T-helper 2 cell treated with Interferon-gamma antibody and Interleukin-4, amounts not matched to agents 5 μg/mL and 100 μg/mL, for 36 hours (primary cell): ENCODE results near the gene SEMA4D.
A peak's percentile ranks its signal among the peaks of the same experiment; 100 is the strongest.

ENCODE experiments used
- DNase-seq: peaks from one replicate; pipeline ENCODE4 v3.0.0; 2021; ENCODE audit warnings: low spot score
- H3K27ac Mint-ChIP-seq: one replicate; pipeline ENCODE4 v1.8.0; 2021; ENCODE audit warnings: mild to moderate bottlenecking, mixed read lengths
- H3K27me3 Mint-ChIP-seq: one replicate; pipeline ENCODE4 v1.8.0; 2021; ENCODE audit warnings: low read depth, mixed read lengths
- H3K36me3 Mint-ChIP-seq: one replicate; pipeline ENCODE4 v1.8.0; 2021; ENCODE audit warnings: low read depth, mixed read lengths
- H3K4me1 Mint-ChIP-seq: one replicate; pipeline ENCODE4 v1.8.0; 2021; ENCODE audit warnings: low read depth, mixed read lengths
- H3K4me3 Mint-ChIP-seq: one replicate; pipeline ENCODE4 v1.8.0; 2022; ENCODE audit warnings: mild to moderate bottlenecking, moderate library complexity, mixed read lengths
- H3K9me3 Mint-ChIP-seq: one replicate; pipeline ENCODE4 v1.8.0; 2021; ENCODE audit warnings: mixed read lengths

Gene SEMA4D

GRCh38 chr9:89390068-89390555 lies 107.8 kb downstream of the SEMA4D start:
- peaks cover 91% of the 10 kb centered on the region for H3K36me3 Mint-ChIP-seq
- peak overlapping the region; percentile 52 for H3K27ac Mint-ChIP-seq
- no peak overlapping the region for H3K4me3 Mint-ChIP-seq
- no peak for DNase-seq
- no peaks in the 10 kb centered on the region for H3K9me3 Mint-ChIP-seq
- peaks cover 11% of the 10 kb centered on the region for H3K4me1 Mint-ChIP-seq
- no peaks in the 10 kb centered on the region for H3K27me3 Mint-ChIP-seq

DNA sequence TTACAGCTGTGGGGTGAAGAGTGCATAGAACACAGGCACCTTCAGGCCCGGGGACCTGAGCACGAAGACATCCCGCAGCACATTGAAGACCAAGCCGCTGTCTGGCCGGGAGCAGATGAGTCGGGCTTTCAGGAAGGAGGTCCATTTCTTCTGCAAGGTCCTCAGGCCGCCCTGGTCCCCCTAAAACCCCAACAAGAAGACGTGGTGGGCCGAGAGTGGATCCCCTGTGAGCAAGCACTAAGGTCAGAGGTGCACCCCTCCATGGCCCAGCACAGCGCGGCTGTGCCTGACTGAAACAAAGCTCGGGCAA lies 109.1 kb downstream of the SEMA4D start:
- DNase-seq = no peak
- Mint-ChIP-seq H3K36me3 (peaks cover 92% of the 10 kb centered on the region), H3K27ac (no peak overlapping the region)

GRCh38 chr9:89388084-89388867 lies 109.6 kb downstream of the SEMA4D start:
- no peaks in the 10 kb centered on the region for H3K27me3 Mint-ChIP-seq
- H3K36me3 Mint-ChIP-seq = peaks cover 91% of the 10 kb centered on the region
- no peaks in the 10 kb centered on the region for H3K9me3 Mint-ChIP-seq
- H3K4me1 Mint-ChIP-seq = peaks cover 12% of the 10 kb centered on the region
- DNase-seq = no peak
- H3K27ac Mint-ChIP-seq = no peak overlapping the region
- H3K4me3 Mint-ChIP-seq = no peak overlapping the region

More for the DNA sequence above, 109.1 kb downstream of the SEMA4D start:
- Mint-ChIP-seq H3K9me3 (no peaks in the 10 kb centered on the region), H3K4me1 (peaks cover 9% of the 10 kb centered on the region), H3K4me3 (no peak overlapping the region), H3K27me3 (no peaks in the 10 kb centered on the region)

DNA sequence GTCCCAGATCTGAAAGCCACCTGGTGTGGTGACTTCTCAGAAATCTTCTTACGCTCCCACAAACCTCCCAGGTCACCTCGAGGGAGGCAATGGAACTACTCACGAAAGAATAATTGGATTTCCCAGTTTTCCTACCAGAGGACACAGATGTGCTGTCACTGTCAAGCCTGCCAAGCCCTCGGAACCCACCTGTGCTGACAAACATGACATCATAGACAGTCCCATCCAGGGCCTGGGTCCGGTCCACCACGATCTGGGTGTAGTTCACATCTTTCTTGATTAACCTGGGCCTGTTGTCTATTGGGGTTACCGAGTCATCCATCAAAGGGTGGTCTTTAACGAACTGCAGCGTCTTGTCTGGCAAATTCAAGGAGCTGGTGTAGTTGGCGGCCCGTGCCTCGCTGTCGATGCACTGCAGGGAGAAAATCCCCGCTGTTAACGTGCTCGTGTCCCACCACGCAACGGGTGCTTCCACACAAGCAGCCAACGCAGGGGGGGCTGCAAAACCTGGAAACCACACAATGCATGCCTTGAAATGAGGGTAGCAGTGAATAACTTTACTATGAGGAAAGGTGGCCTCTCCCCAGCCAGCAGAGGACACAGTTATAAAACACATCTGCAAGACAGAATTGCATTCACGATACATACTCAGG lies 110.6 kb downstream of the SEMA4D start:
- peak overlapping the region; percentile 10 for H3K27ac Mint-ChIP-seq
- H3K4me3 Mint-ChIP-seq = no peak overlapping the region
- no peaks in the 10 kb centered on the region for H3K9me3 Mint-ChIP-seq
- peaks cover 89% of the 10 kb centered on the region for H3K36me3 Mint-ChIP-seq
- no peak for DNase-seq
- H3K4me1 Mint-ChIP-seq = peaks cover 18% of the 10 kb centered on the region
- H3K27me3 Mint-ChIP-seq = no peaks in the 10 kb centered on the region

- DNase-seq = no peak
- Mint-ChIP-seq H3K36me3 (peaks cover 89% of the 10 kb centered on the region), H3K4me1 (peaks cover 22% of the 10 kb centered on the region), H3K27ac (no peak overlapping the region), H3K27me3 (no peaks in the 10 kb centered on the region), H3K9me3 (no peaks in the 10 kb centered on the region), H3K4me3 (no peak overlapping the region)
These were observed 111.1 kb downstream of the SEMA4D start for GRCh38 chr9:89386797-89387196.

GRCh38 chr9:89386206-89386605 lies 111.7 kb downstream of the SEMA4D start:
- Mint-ChIP-seq H3K4me1 (peaks cover 27% of the 10 kb centered on the region), H3K4me3 (no peak overlapping the region), H3K9me3 (no peaks in the 10 kb centered on the region), H3K27me3 (no peaks in the 10 kb centered on the region), H3K36me3 (peaks cover 90% of the 10 kb centered on the region), H3K27ac (peak overlapping the region; percentile 66)
- no peak for DNase-seq

GRCh38 chr9:89384783-89385182 lies 113.1 kb downstream of the SEMA4D start:
- Mint-ChIP-seq H3K4me3 (no peak overlapping the region), H3K9me3 (no peaks in the 10 kb centered on the region), H3K27ac (peak overlapping the region; percentile 36), H3K27me3 (no peaks in the 10 kb centered on the region), H3K36me3 (peaks cover 88% of the 10 kb centered on the region), H3K4me1 (peaks cover 37% of the 10 kb centered on the region)
- DNase-seq = no peak

DNA sequence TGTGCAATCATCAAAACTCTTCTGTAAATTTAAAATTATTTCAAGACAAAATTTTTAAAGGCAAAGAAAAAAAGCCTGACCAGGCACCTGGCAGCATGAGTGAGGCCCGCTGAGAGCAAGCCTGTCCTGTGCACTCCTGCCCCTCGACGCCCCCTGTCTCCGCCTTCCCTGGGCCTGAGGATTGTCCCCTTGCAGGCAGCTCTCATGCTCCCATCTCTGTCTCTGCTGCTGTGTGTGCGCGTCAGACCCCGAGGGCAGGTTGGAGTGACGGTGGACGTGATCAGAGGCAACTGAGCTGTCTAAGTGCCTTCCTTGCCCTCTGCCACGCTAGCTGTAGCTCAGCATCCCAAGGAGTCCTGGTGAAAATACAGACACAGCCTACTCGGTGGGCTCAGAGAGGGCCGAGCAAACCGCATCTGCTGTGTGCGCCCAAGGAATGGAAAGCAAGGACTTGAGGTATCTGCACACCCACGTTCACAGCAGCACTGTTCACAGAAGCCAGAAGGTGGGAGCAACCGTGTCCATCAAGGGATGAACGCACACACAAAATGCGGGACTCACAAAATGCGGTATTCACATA lies 114.1 kb downstream of the SEMA4D start:
- H3K36me3 Mint-ChIP-seq = peaks cover 88% of the 10 kb centered on the region
- H3K9me3 Mint-ChIP-seq = no peaks in the 10 kb centered on the region
- peak overlapping the region; percentile 7 for H3K27ac Mint-ChIP-seq
- peaks cover 39% of the 10 kb centered on the region for H3K4me1 Mint-ChIP-seq
- no peak overlapping the region for H3K4me3 Mint-ChIP-seq
- H3K27me3 Mint-ChIP-seq = no peaks in the 10 kb centered on the region
- no peak for DNase-seq

- no peak overlapping the region for H3K4me3 Mint-ChIP-seq
- peaks cover 43% of the 10 kb centered on the region for H3K4me1 Mint-ChIP-seq
- H3K27ac Mint-ChIP-seq = peak overlapping the region; percentile 72
- H3K36me3 Mint-ChIP-seq = peaks cover 87% of the 10 kb centered on the region
- DNase-seq = no peak
- H3K9me3 Mint-ChIP-seq = no peaks in the 10 kb centered on the region
- no peaks in the 10 kb centered on the region for H3K27me3 Mint-ChIP-seq
These were observed 114.7 kb downstream of the SEMA4D start for GRCh38 chr9:89383030-89383720.

- Mint-ChIP-seq H3K4me3 (no peak overlapping the region), H3K36me3 (peaks cover 87% of the 10 kb centered on the region), H3K9me3 (no peaks in the 10 kb centered on the region), H3K27ac (peak overlapping the region; percentile 74), H3K27me3 (no peaks in the 10 kb centered on the region), H3K4me1 (peaks cover 44% of the 10 kb centered on the region)
- peak; percentile 23 for DNase-seq
These were observed 115.6 kb downstream of the SEMA4D start for GRCh38 chr9:89382026-89382986.

DNA sequence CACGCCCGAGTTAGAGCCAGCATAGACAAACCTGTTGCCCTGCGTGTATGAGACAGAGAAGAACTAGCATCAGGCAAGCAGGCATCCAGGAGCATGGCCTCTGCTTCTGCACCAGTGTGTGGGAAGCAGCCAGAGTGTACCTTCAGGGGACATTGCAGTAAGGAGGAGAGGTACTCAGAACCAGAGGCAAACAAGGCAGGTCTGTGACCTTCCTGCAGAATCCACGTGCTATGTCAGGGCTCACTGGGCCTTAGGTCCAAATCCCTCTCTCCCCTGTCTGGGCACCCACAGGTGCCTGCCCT lies 116.7 kb downstream of the SEMA4D start:
- Mint-ChIP-seq H3K4me3 (no peak overlapping the region), H3K36me3 (peaks cover 87% of the 10 kb centered on the region), H3K27me3 (no peaks in the 10 kb centered on the region), H3K9me3 (no peaks in the 10 kb centered on the region), H3K4me1 (peaks cover 54% of the 10 kb centered on the region), H3K27ac (peak overlapping the region; percentile 66)
- DNase-seq = no peak

DNA sequence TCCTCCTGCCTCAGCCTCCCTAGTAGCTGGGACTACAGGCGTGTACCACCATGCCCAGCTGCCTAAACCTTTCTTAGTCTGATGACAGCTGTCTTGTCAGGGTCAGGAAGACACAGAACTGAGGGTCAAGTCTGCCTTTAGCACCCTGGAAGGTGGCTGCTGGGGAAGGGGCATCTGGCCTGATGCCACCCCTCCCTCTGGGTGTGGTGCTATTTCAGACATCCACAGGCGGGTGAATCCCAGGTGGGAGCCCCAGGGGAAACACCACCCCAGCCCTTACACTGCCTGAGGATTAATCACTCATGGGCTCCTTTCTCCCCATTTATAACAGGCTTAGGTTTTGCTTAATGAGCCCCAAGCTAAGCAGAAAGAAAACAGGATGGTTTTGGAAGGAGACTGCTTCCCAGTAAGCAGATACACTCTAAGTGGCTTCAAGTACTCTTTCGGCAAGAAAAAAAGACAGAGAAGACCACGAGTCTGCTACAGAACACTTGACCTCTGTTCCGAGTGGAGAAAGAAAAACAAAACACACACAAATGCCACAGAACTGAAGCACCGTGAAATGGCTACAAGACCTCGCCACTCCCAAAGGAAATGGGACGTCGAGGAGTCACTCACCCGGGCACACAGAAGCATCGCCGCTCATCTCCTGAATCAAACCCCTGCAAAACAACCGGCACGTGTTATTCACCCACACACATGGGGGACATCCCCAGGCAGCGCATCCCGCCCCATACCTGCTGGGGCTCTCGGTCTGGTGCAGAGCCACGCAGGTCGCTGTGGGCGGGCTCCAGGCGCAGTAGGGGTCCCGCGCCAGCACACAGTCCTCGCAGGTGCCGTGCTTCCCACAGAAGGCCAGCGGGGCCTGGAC lies 117.2 kb downstream of the SEMA4D start:
- Mint-ChIP-seq H3K9me3 (no peaks in the 10 kb centered on the region), H3K27me3 (no peaks in the 10 kb centered on the region), H3K4me1 (peaks cover 59% of the 10 kb centered on the region), H3K4me3 (no peak overlapping the region), H3K27ac (peak overlapping the region; percentile 61), H3K36me3 (peaks cover 86% of the 10 kb centered on the region)
- no peak for DNase-seq
